Measurements from ENCODE around the gene ASS1.
"Not testable (repeated sequence)": the region's sequence is repeated elsewhere in the genome, so short reads cannot be mapped to it uniquely, and the experiment has no call there.

The ASS1 gene

DNA sequence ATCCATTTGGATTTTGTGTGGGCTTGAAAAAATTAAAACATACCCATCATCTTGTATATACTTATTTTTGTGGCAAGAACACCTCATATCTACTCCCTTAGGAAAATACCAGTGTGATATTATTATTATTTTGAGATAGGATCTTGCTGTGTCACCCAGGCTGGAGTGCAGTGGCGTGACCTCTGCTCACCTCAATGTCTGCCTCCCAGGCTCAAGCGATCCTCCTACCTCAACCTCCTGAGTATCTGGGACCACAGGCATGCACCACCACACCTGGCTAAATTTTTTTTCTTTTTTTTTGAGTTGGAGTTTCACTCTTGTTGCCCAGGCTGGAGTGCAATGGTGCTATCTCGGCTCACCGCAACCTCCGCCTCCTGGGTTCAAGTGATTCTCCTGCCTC lies 10.1 kb upstream of the ASS1 start:
- DNase-seq (ENCODE audit: low spot score) = not testable (repeated sequence)

DNA sequence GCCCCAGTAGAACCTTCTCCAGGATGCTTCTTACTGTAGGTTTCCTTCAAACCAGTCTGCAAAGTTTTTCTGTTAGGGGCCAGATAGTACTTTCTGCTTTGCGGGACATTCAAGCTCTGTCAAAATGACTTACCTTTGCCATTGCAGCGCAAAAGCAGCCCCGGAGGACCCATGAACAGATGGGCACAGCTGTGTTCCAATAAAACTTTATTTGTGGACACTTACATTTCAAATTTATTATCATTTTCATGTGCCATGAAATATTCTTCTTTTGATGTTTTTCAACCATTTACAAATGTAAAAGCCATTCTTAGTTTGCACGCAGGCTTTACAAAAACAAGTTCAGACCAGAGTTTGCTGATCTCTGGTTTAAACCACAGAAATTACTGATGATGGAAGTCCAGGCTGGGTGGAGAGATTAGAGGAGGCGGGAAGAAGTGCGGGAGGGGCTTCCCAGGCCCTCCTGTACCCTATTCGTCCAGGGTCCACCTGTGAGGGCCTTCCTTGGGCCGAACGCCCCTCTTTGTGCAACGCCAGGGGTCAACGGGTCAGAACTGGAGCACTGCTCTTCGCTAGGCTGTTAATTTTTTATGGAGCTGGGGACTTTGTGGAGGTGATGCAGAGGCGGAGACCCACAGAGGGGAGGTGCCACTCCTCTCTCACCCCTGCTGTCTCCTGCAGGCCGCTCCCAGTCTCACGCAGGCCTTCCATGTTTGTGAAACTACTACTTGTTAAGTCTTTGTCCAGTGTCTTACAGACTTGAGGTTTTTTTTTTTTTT lies 7.6 kb upstream of the ASS1 start:
- DNase-seq (ENCODE audit: low spot score) = no peak

DNA sequence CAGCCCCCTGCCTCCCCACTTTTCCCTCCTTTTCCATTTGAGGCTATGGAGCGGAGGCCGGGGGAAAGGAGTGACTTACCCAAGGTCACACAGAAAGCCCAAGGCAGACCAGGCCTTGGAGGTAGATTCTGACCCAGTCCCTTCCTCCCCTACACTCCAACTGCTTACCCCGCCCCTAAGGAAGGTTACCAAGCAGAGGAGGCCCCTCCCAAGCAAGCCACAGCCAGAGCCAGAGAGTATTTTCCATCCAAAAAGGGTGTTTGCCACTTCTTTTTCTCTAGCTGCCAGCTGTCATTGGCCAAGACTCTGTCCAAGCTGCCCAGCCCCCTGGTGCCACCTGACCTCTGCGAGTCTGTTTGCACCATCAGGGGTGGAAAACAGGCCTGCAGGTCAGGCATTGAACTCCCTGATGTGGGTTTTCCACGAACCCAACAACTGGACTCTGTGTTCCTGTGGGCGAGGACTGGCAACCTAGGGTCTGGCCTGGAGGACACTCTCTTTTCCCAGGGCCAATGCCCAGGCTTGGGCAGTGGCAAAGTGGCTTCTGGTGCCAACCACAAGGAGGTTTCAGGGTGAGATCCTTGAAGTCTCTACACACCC lies 6.3 kb upstream of the ASS1 start:
- DNase-seq (ENCODE audit: low spot score) = no peak

DNA sequence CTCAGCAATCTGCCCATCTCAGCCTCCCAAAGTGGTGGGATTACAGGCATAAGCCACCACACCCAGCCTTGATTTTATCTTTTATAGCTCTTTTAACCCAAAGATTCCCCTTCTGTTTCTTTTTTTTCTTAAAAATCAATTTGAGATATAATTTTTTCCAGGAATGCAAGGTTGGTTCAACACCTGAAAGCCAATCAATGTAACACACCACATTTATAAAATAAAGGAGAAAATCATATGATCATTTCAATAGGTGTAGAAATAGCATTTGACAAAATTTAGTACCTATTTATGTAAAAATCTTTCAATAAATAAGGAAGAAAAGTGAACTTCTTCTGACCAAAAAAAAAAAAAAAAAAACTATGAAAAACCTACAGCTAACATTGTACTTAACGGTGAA lies 3.7 kb upstream of the ASS1 start:
- DNase-seq (ENCODE audit: low spot score) = no peak

DNA sequence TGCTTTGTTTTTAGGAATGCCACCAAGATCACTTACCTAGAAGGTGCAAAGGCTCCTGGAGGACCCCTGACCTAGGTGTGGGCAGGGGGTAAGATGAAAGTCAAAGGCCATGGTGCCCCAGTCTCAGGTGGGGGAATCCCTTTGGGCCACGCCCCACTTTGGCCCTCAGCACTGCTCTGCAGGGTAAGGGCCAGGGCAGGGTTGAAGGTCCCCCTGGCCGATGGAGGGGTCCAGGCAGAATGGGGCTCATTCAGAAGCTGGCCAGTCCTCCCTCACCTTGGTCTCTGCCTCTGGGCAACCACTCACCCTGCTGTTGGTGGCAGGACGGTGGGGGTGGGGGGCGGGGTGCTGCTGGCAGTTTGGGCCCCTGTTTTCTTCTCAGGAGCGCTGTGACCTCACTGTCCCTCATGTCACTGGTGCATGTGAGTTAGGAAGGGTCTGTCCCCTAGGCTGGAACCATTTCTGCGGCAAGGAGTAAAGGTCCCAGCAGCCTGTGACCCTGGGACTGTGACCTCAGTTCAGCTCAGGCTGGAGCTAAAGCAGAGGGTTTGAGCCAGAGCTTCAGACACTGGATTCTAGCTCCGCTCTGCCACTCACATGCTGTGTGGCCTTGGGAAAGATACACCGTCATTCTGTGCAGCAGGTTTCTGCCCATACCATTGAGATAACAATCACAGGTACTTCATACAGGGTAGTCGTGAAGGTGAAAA lies 1.9 kb upstream of the ASS1 start:
- no peak for DNase-seq (ENCODE audit: low spot score)

DNA sequence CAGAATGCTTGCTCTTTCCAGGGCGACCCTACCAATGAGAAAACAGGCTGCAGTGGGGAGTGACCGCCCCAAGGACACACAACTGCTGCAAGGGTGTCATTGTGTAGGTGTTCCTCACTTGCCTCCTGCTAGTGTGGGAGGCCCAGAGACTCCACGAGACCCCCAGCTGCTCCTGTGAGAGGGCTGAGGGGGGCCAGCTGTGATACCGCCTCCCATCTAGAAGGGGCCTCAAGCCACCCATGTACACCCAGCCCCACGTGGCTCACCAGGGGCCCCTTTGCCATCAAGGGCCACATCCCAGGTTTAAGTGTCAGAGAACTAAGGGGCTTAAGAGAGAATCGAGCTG lies 1.3 kb upstream of the ASS1 start:
- no peak for DNase-seq (ENCODE audit: low spot score)

DNA sequence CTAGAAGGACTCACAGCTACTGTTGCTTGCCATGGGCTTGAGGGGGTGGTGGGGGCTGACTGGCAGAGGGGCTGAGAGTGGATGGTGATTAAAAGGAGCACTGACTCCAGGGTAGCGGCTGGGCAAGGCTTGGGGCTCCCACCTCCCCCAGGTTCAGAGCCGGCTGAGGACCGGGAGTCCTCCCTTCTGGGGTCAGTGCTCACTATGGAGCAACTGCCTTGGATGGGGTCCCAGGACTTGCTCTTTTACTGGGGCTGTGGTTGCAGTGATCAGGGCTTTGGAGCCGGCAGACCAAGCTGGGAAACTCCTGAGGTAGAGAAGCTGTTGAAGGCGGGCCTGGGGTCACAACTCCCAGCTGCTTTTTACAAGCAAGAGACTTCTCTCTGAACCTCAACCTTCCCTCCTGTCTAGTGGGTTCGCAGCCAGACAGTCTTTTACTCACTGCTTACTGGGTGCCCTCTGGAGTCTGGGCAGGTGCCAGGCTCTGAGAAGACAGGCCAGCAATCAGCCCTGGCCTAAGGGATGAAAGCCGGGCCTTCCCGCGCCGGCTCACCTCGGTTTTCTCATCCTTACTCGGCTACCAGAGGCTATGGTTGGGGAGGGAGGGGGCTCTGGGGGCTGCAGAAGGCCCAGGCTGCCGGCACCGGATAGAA lies 795 bp upstream of the ASS1 start:
- DNase-seq (ENCODE audit: low spot score) = no peak

DNA sequence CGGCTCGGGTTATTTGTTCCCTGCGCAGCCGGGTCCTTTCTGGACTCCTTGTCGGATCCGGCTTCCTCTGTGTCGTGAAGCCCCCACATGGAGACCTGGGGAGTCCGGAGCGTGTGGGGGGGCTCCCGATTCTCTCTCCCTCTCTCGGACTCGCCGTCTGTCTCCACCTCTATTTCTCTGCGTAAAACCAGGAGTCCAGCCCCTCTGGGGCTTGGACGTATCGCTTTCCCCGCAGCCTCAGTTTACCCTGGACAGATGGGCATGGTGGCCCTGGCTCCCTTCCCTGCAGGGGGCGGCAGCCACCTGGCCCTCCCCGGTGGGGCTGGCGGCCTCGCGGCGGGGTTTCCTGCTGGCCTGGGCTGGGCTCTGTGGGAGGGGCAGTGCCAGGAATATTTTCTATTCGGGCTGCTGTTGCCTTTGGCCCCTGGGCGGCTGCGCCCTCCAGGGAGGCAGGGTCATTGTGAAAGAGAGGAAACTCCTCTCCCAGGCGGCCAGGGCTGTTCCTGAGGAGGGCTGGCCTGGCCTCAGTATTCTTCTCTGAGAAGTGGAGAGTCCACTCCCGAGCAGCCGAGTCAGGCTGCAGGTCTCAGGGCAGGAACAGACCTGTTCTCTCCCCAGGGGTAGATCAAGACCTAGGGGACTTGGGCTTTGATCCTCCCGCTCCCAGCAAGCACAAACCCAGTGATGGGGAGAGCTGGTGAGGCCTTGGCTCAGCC lies 665 bp downstream of the ASS1 start:
- DNase-seq (ENCODE audit: low spot score) = peak; percentile 65

DNA sequence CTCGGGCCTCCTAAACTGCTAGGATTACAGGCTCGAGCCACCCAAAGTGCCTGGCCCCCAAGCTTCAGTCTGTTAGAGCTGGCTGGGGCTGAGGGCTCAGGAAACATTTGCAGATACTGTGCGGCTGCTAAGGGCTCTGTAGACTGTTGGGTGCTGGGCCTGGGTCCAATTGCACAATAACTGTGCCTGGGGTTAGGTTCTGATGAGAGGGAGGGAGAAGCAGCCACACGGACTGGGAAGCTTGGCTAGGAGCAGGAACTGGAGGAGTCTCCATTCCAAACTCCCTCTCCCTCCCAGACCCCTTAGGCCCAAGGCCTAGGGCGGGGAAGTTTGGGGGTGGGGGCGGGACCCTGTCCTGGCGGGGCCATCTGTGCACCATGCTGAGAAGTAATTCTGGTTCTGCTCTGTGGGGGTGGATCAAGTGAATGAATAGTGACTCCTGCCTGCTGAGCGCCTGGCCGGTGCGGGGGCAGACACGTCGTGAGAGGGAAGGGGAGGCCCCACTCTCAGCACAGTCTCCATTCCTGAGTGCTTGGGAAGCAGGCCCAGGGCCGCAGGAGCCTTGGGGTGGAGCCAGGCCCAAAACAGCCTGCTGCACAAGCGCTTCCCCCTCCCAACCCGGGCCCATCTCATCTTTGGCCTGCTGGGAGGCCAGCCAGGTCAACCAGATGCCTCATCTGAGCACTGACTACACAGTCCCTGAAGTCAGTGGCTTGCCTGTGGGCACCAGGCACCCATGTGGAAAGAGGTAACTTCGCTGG lies 1.5 kb downstream of the ASS1 start:
- no peak for DNase-seq (ENCODE audit: low spot score)

DNA sequence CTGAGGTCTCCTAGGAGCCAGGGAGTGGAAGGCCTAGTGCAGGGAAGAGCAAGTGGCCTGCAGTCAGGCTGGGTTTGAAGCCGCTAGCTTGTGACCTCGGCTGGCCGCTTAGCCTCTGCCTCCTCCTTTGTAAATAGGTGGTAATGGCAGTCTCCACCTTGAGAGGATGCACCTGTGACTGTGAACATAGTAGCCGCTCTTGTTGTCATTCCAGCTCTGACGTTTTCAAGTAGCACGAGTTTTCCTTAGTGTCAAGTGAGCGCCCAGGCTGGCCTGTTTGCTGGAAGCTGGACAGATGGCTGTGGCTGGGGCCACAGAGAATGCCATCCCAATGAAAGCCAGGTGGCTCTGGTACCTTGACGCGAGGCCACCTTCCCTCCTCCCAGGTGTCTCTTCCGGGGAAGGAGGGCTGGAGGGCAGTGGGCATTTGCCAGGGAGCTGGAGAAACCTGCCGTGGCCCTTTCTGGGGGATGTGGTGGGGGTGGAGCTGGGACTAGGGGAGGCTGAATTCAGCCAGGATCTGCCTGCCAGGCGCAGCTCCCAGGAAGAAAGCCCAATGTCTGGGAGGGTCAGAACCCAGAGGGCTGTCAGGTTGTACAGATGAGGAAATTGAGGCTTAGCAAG lies 2.5 kb downstream of the ASS1 start:
- no peak for DNase-seq (ENCODE audit: low spot score)

DNA sequence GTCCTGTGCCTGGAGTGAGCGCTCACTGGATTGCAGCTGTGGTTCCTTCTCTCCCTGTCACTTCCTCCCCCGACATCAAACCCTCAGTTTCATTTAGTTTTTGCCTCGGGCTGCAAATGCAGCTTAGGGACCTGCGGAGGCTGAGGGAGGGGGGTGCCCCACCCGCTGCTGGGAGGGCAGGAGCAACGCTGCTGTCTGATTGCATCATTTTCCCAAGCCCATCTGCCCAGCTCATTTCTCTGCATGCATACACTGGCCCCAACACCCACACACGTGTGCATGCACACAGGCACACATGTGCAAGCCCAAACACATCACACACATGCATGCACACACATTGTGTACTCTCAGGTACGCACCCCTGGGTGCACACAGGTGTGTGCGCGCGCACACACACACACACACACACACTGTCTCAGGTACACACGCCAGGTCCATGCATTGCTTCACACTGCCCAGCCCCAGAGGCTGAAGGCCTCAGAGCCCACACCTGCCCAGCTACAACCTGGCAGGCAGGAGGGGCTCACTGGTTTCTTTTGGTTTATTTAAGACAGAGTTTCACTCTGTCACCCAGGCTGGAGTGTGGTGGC lies 3.4 kb downstream of the ASS1 start:
- DNase-seq (ENCODE audit: low spot score) = no peak

DNA sequence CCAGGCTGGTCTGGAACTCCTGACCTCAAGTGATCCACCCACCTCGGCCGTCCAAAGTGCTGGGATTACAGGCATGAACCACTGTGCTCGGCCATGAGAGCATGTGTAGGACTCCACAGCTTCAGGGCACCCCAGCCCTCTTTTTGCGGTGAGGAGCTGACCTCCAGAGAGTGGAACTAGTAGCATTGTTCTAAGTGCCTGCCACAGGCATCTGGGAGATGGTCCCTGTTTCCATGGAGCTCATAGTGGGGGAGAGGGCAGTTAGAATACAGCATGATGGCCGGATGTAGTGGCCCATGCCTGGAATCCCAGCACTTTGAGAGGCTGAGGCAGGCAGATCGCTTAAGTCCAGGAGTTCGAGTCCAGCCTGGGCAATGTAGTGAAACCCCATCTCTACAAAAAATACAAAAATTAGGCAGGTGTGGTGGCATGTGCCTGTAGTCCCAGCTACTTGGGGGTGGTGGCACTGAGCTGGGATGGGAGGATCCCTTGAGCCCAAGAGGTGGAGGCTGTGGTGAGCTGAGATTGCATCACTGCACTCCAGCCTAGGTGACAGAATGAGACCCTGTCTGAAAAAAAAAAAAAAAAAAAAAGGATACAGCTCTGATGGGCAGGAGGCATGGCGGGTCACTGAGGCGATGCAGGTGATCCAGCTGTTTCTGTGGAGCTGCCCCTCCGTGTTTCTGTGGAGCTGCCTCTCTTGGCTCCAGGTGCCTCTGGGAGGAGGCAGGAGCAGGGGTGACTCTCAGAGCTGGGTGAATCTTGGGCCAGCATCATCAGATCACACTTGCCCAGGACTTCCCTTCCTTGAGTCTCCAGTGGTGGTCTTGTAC lies 4.2 kb downstream of the ASS1 start:
- DNase-seq (ENCODE audit: low spot score) = no peak

DNA sequence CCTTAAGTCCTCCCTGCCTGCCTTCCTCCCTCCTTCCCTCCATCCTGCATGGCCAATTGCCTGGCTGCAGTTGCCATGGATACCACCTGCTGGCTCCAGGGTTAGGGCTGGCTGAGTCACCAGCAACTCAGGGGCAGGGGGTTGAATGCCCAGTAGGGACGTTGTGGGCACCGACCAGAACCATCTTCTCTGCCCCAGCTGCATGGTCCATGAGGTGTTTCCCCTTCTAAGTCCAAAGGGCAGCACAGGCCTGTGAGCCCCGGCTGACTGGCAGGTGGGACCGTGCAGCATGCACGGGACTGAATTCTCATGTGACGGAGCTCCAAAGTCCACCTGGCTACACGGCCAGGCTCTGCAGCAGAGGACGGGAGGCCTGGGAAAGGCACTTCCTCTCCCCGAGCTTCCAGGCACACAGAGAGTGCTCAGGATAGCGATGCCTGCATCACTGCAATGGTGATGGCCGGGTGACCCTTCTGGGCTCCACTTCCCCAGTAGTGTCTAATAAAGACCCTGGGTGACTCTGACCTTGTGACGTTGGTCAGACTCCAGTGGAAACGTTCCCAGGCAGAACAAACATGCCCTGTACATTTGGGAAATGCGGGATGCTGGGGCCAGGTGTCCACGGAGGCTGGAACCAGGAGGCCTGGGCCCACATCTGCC lies 5.7 kb downstream of the ASS1 start:
- no peak for DNase-seq (ENCODE audit: low spot score)

DNA sequence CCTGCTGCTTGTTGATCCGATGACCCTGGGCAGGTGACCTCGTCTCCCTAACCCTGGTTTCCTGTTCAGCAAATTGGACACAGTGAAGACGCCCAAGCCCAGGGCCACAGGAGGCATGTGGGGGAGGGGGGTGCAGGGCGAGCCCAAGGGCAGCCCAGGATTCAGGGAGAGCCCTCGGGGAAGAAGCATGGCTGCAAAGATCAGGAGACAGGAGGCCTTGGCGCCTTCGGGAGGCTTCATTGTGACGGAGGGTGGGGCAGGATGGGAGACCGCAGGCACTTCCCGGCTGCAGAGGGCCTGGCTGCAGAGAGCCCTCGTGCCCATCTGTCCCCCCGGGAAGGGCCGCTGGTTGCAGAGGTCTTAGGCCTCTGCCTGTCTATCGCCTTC lies 6.2 kb downstream of the ASS1 start:
- no peak for DNase-seq (ENCODE audit: low spot score)

DNA sequence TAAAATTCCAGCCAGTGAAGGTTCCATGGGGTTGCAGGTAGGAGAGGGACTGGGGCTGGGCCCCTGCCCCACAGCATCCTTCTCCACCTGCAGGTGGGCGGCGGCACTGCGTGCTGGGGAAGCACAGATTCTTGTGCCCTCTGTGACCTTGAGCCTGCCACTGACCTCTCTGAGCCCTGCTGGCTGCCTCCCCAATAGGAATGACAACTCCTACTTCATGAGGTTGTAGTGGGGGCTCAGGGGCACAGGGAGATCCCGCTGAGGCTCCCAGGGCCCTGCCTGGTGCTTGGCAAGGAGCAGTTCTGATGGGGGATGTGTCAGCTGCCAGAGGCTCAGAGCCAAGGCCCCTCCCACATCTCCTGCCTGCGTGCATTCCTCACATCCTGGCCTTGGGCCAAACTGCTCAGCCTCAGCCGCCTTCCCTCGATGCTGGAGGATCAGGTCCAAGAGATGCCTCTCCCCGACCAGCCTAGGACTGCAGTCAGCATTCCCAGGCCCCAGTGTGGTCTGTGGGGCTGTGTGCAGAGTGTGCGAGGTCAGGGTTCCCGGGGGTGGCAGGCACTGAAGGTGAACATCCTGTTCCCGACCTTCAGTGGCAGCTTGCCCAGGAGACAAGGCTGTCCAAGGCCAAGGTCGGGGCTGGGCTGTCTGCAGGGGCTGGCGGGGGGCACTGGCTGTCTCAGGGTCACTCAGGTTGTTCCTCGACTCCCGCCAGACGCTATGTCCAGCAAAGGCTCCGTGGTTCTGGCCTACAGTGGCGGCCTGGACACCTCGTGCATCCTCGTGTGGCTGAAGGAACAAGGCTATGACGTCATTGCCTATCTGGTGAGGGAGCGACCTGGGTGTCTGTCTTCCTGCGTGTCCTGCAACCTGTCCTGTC lies 7.0 kb downstream of the ASS1 start:
- peak; percentile 79 for DNase-seq (ENCODE audit: low spot score)

DNA sequence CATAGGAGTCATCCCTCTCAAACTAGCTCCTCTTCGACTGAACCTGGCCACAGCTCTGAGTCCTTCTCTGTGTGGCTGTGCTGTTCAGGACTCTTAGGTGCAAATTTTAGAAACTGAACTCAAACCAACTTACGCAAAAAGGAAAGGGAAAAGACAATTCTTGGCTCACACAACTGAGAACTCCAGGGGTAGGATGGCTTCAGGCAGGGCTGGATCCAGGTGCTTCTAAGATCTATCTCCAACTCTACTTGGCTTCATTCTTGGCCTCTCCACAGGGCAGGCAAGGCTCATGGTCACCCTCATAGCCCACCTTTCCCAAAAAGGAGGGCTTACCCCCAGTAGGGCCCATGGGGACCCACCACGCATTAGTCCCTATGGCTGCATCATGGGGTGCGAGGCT lies 8.1 kb downstream of the ASS1 start:
- no peak for DNase-seq (ENCODE audit: low spot score)

DNA sequence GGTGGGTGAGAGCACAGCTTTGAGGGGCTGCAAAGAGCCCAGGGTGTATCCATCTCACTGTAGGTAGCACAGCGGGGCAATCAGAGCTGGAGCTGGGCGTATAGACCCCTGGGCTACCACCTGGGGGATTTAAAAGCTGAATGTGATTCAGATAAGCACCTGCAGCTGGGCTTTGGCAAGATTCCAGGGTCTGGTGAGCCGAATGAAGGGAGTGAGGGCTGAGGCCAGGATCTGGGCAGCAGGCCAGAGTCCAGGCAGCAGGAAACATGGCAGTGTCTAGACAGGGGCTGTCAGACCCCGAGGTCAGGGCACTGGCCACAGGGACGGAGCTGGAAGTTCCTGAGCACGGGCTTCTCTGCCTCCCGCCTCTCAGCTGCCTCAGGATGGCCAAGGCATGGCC lies 8.7 kb downstream of the ASS1 start:
- DNase-seq (ENCODE audit: low spot score) = no peak

DNA sequence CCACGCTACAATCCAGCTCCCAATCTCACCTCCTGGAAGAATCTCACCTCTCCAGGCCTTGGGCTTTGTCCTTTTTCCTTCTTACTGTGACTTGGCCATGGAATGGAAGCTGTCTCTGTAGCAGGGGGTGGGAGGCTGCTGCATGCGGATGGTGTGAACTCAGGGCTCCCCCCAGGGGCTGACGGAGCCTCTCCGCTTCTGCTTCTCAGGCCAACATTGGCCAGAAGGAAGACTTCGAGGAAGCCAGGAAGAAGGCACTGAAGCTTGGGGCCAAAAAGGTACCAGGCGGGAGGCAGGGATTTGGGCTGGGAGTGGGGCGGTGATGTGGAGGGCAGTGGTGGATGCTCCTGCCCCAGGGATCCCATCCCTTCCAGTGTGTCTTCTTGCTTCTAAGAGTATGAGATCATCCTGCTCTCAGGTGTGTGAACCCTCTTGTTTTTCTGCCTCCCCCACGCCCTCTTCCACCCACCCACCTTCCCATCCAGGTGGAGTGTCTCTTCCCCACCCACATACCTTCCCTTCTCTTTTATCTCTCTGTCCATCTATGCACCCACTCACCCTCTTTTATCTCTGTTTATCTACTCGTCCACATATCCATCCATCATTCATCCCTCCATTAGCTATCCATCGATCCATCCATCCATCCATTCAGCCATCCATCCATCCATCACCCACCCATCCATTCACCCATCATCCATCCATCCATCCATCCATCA lies 9.5 kb downstream of the ASS1 start:
- DNase-seq (ENCODE audit: low spot score) = no peak
